Endometrial microvascular endothelial cells (primary cell): ENCODE measurements around the gene KIZ. TPM values are rescaled to one million over a fixed set of nuclear protein-coding genes. Genes with fewer than 3 reads are reported as not detected.

ENCODE experiments used
- in situ Hi-C: cut with HindIII; loops from 2 replicates; pipeline ENCODE4 v1.10.0; 2017; ENCODE audit warnings: low sequenced_read_pairs, low pct_unique_long_range_greater_than_20kb; ENCODE audit errors: inconsistent ontology term
- total RNA-seq: library from RNA; depleted of rRNA; stranded (reverse); fragments of >200 nt; gene quantifications from one replicate; pipeline ENCODE4 v1.2.3, GENCODE V29; 2015; ENCODE audit errors: inconsistent ontology term

KIZ gene
- total RNA-seq, 1 donor from 2014 or later: 28.0 TPM

- in situ Hi-C loops: no loop called here
Observed at GRCh38 chr20:21279706-21280521, 154.0 kb downstream of the KIZ start.

- in situ Hi-C loops: no loop called here
Observed at GRCh38 chr20:21280522-21281016, 154.7 kb downstream of the KIZ start.

GRCh38 chr20:21286775-21287174, 160.9 kb downstream of the KIZ start:
- in situ Hi-C loops: no loop called here

- in situ Hi-C loops: no loop called here
Observed at GRCh38 chr20:21288587-21289370, 162.9 kb downstream of the KIZ start.

GRCh38 chr20:21289651-21290050, 163.8 kb downstream of the KIZ start:
- in situ Hi-C loops: no loop called here

- in situ Hi-C loops: no loop called here
Observed at GRCh38 chr20:21291026-21291425, 165.1 kb downstream of the KIZ start.

GRCh38 chr20:21294755-21295154, 168.9 kb downstream of the KIZ start:
- in situ Hi-C loops: no loop called here

Other genes starting within 250 kb of the KIZ start
- gene LINC00237, start 19.7 kb upstream of the KIZ start, total RNA-seq: not detected
- 90.8 TPM for gene XRN2, start 177.2 kb downstream of the KIZ start, total RNA-seq